GM23338 (cell line): ENCODE measurements around the gene BCL2A1. TPM values are rescaled to one million over a fixed set of nuclear protein-coding genes. Genes with fewer than 3 reads are reported as not detected.
"Not testable (repeated sequence)": the region's sequence is repeated elsewhere in the genome, so short reads cannot be mapped to it uniquely, and the experiment has no call there.

Source experiments
- ATAC-seq: fragments of 200-7000 bp; cut with Tn5 transposase; 3 replicates; pipeline ENCODE4 v1.9.1; 2020
- DNase-seq: peaks from one replicate; pipeline ENCODE4 v3.0.0-alpha.2; 2015; ENCODE audit warnings: low spot score
- H2AFZ ChIP-seq: fragments of 200-600 bp; sonication (generic); 2 replicates; pipeline ENCODE4 v1.8.0; 2016; ENCODE audit warnings: antibody characterized with exemption, mild to moderate bottlenecking, moderate library complexity
- H3F3A ChIP-seq: fragments of 200-600 bp; sonication (generic); replicated peaks from 2 replicates; pipeline ENCODE4 v1.8.0; 2017; ENCODE audit warnings: antibody characterized with exemption, mixed run types, low read depth
- H3K27ac ChIP-seq: fragments of 200-600 bp; sonication (generic); 2 replicates; pipeline ENCODE4 v1.6.1; 2016; ENCODE audit warnings: low read depth
- H3K27me3 ChIP-seq: fragments of 200-600 bp; sonication (generic); 2 replicates; pipeline ENCODE4 v1.8.0; 2016; ENCODE audit warnings: mild to moderate bottlenecking, mixed run types, moderate library complexity; ENCODE audit not compliant: insufficient read depth
- H3K36me3 ChIP-seq: fragments of 200-600 bp; sonication (generic); 2 replicates; pipeline ENCODE4 v1.8.0; 2016; ENCODE audit warnings: mild to moderate bottlenecking; ENCODE audit not compliant: insufficient read depth
- H3K4me1 ChIP-seq: fragments of 200-600 bp; sonication (generic); 2 replicates; pipeline ENCODE4 v1.8.0; 2016; ENCODE audit warnings: mild to moderate bottlenecking, moderate library complexity; ENCODE audit not compliant: insufficient read depth
- H3K4me2 ChIP-seq: fragments of 200-600 bp; sonication (generic); 2 replicates; pipeline ENCODE4 v1.7.1; 2017; ENCODE audit warnings: mixed run types
- H3K4me3 ChIP-seq: fragments of 200-600 bp; sonication (generic); 2 replicates; pipeline ENCODE4 v1.6.1; 2016; ENCODE audit warnings: mixed run types
- H3K79me2 ChIP-seq: fragments of 200-600 bp; sonication (generic); replicated peaks from 2 replicates; pipeline ENCODE4 v1.8.0; 2017; ENCODE audit warnings: mild to moderate bottlenecking; ENCODE audit not compliant: insufficient read depth
- H3K9me2 ChIP-seq: fragments of 200-600 bp; sonication (generic); 2 replicates; pipeline ENCODE4 v1.8.0; 2017; ENCODE audit not compliant: insufficient read depth
- H4K20me1 ChIP-seq: fragments of 200-600 bp; sonication (generic); replicated peaks from 2 replicates; pipeline ENCODE4 v1.8.0; 2017; ENCODE audit warnings: mild to moderate bottlenecking; ENCODE audit not compliant: insufficient read depth
- H3K27ac Mint-ChIP-seq: 2 replicates; pipeline ENCODE4 v1.8.0; 2020; ENCODE audit warnings: inconsistent platforms, mild to moderate bottlenecking, moderate library complexity, mixed read lengths
- H3K27me3 Mint-ChIP-seq: 3 replicates; pipeline ENCODE4 v1.8.0; 2022; ENCODE audit warnings: low read depth, mild to moderate bottlenecking, moderate library complexity, mixed read lengths, inconsistent platforms; ENCODE audit not compliant: insufficient read depth, poor library complexity
- H3K36me3 Mint-ChIP-seq: 3 replicates; pipeline ENCODE4 v1.8.0; 2021; ENCODE audit warnings: low read depth, mild to moderate bottlenecking, inconsistent platforms, moderate library complexity, mixed read lengths
- H3K4me1 Mint-ChIP-seq: 3 replicates; pipeline ENCODE4 v1.8.0; 2020; ENCODE audit warnings: mild to moderate bottlenecking, inconsistent platforms, mixed read lengths
- H3K4me3 Mint-ChIP-seq: 3 replicates; pipeline ENCODE4 v1.8.0; 2021; ENCODE audit warnings: moderate library complexity, mild to moderate bottlenecking, inconsistent platforms, mixed read lengths
- H3K9me3 Mint-ChIP-seq: 3 replicates; pipeline ENCODE4 v1.8.0; 2020; ENCODE audit warnings: moderate library complexity, mild to moderate bottlenecking, inconsistent platforms, mixed read lengths
- CREB1 ChIP-seq: fragments of 250-450 bp; sonication (Bioruptor Pico); IDR thresholded peaks from 2 replicates; pipeline ENCODE4 v1.5.0; 2020; ENCODE audit warnings: low read depth, mild to moderate bottlenecking, moderate library complexity
- EZH2 ChIP-seq: fragments of 200-600 bp; sonication (generic); IDR thresholded peaks from one replicate; pipeline ENCODE4 v1.8.0; 2017; ENCODE audit warnings: antibody characterized with exemption, mild to moderate bottlenecking, low read depth; ENCODE audit not compliant: unreplicated experiment
- NANOG ChIP-seq: IDR thresholded peaks from 2 replicates; pipeline ENCODE4 v1.6.1; 2016; ENCODE audit warnings: antibody characterized with exemption, borderline replicate concordance
- ZNF114 ChIP-seq: fragments of 250-450 bp; sonication (Bioruptor Pico); IDR thresholded peaks from 2 replicates; pipeline ENCODE4 v1.5.0; 2020; ENCODE audit warnings: mild to moderate bottlenecking, moderate library complexity
- polyA plus RNA-seq: library from polyadenylated mRNA; unstranded; fragments of >200 nt; fragmentation: Nextera tagmentation; extraction: Ambion mirVana; gene quantifications from 2 replicates; pipeline ENCODE4 v1.2.1, GENCODE V29; 2016
- total RNA-seq: library from RNA; depleted of rRNA; stranded (reverse); fragments of >200 nt; shearing (Covaris generic); gene quantifications from 2 replicates; pipeline ENCODE4 v1.2.3, GENCODE V29; 2014
- TF ChIP-seq, protein P1 (sequence below): fragments of 250-450 bp; sonication (Bioruptor Pico); IDR thresholded peaks from 2 replicates; pipeline ENCODE4 v1.5.0; 2020; ENCODE audit warnings: mild to moderate bottlenecking, moderate library complexity
- TF ChIP-seq, protein P2 (sequence below): IDR thresholded peaks from 2 replicates; pipeline ENCODE4 v1.6.1; 2016; ENCODE audit warnings: antibody characterized with exemption

BCL2A1 gene
- total and polyA plus RNA-seq, 2 experiments from 2014 or later: not detected

DNA sequence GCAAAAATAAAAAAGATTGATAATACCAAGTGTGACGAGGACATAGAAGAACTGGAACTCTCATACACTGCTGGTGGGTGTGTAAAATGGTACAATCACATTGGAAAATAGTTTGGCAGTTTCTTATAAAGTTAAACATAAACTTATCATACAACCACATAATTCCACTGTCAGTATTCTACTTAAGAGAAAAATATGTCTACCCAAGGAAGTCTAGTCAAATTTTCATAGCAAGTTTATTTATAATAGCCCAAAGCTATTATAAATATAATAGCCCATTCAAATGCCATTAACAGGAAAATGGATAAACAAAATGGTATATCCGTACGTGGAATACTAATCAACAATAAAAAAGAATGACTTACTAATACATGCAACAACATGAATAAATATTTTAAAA lies 40.6 kb upstream of the BCL2A1 start (continued):
- TF ChIP-seq EZH2 (no peak), CREB1 (CRISPR knock-in tag) (no peak), NANOG (no peak)

DNA sequence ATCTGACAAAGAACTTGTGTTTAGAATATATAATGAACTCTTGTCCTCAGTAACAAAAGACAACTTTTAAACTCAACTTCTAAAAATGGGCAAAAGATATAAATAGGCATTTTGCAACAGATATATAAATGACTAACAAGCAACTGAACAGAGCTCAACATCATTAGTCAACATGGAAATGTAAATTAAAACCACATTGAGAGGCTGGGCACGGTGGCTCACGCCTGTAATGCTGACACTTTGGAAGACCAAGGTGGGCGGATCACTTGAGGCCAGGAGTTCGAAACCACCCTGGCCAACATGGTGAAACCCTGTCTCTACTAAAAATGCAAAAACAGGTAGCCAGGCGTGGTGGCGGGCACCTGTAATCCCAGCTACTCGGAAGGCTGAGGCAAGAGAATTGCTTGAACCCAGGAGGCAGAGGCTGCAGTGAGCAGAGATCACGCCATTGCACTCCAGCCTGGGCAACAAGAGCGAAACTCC lies 40.1 kb upstream of the BCL2A1 start:
- DNase-seq, H3K27me3 Mint-ChIP-seq, H2AFZ ChIP-seq, H3F3A ChIP-seq, H3K4me1 Mint-ChIP-seq, H3K36me3 Mint-ChIP-seq, H3K36me3 ChIP-seq, H4K20me1 ChIP-seq, H3K27ac Mint-ChIP-seq, H3K27ac ChIP-seq, H3K9me2 ChIP-seq, H3K4me3 ChIP-seq, H3K4me3 Mint-ChIP-seq, H3K79me2 ChIP-seq, H3K9me3 Mint-ChIP-seq, ATAC-seq, H3K4me1 ChIP-seq, H3K4me2 ChIP-seq, H3K27me3 ChIP-seq: not testable (repeated sequence)

- Histone ChIP-seq H3K27ac (no peak overlapping the region), H3K27me3 (no peaks in the 10 kb centered on the region), H3K4me3 (no peak overlapping the region), H4K20me1 (no peaks in the 10 kb centered on the region), H3K4me2 (no peak overlapping the region), H2AFZ (no peak overlapping the region), H3K4me1 (no peaks in the 10 kb centered on the region; the same call in 1 of the 2 replicates), H3K79me2 (no peaks in the 10 kb centered on the region), H3F3A (peaks cover 4% of the 10 kb centered on the region; the same call in 1 of the 2 replicates), H3K36me3 (no peaks in the 10 kb centered on the region), H3K9me2 (no peaks in the 10 kb centered on the region)
- H3K4me3 Mint-ChIP-seq: no peak overlapping the region
- DNase-seq: no peak
- H3K9me3 Mint-ChIP-seq: no peaks in the 10 kb centered on the region
- H3K27me3 Mint-ChIP-seq: no peaks in the 10 kb centered on the region
- no peak for ATAC-seq
- H3K36me3 Mint-ChIP-seq: no peaks in the 10 kb centered on the region
- no peak for TF ChIP-seq EZH2
- H3K27ac Mint-ChIP-seq: no peak overlapping the region
- no peaks in the 10 kb centered on the region; the same call in 2 of the 3 replicates for H3K4me1 Mint-ChIP-seq
Measured at GRCh38 chr15:80010131-80010673, 39.2 kb upstream of the BCL2A1 start.

DNA sequence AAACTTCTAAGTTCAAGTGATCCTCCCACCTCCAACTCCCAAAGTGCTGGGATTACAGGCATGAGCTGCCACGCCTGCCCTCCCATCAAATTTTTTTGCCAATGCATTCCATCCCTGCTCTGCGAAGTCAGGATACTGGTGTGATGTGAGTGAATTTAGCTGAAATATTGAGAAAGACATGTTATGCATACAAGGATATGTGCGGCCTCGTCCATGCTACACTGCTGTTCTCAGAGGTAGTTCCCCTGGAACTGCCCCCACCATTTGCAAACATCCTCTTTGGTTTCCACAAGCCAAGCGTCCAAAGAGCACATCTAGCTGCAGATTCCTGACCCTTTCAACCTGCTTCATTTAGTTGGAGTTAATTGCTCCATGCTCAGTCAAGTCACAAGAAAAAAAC lies 36.5 kb upstream of the BCL2A1 start:
- Histone ChIP-seq H3K9me2 (no peaks in the 10 kb centered on the region), H3K27ac (no peak overlapping the region), H3K36me3 (no peaks in the 10 kb centered on the region), H3K79me2 (no peaks in the 10 kb centered on the region), H3K4me2 (no peak overlapping the region), H3K27me3 (no peaks in the 10 kb centered on the region), H3K4me1 (no peaks in the 10 kb centered on the region; the same call in 1 of the 2 replicates), H3F3A (peaks cover 8% of the 10 kb centered on the region), H3K4me3 (no peak overlapping the region), H2AFZ (peak overlapping the region; percentile 66; the same call in 1 of the 2 replicates), H4K20me1 (no peaks in the 10 kb centered on the region)
- H3K4me3 Mint-ChIP-seq: no peak overlapping the region
- H3K4me1 Mint-ChIP-seq: no peaks in the 10 kb centered on the region; the same call in 2 of the 3 replicates
- no peak for DNase-seq
- H3K27ac Mint-ChIP-seq: no peak overlapping the region
- H3K36me3 Mint-ChIP-seq: no peaks in the 10 kb centered on the region; the same call in 2 of the 3 replicates
- peaks cover 4% of the 10 kb centered on the region; the same call in 1 of the 3 replicates for H3K9me3 Mint-ChIP-seq
- H3K27me3 Mint-ChIP-seq: peaks cover 5% of the 10 kb centered on the region
- no peak for ATAC-seq
- TF ChIP-seq, protein P1, sequence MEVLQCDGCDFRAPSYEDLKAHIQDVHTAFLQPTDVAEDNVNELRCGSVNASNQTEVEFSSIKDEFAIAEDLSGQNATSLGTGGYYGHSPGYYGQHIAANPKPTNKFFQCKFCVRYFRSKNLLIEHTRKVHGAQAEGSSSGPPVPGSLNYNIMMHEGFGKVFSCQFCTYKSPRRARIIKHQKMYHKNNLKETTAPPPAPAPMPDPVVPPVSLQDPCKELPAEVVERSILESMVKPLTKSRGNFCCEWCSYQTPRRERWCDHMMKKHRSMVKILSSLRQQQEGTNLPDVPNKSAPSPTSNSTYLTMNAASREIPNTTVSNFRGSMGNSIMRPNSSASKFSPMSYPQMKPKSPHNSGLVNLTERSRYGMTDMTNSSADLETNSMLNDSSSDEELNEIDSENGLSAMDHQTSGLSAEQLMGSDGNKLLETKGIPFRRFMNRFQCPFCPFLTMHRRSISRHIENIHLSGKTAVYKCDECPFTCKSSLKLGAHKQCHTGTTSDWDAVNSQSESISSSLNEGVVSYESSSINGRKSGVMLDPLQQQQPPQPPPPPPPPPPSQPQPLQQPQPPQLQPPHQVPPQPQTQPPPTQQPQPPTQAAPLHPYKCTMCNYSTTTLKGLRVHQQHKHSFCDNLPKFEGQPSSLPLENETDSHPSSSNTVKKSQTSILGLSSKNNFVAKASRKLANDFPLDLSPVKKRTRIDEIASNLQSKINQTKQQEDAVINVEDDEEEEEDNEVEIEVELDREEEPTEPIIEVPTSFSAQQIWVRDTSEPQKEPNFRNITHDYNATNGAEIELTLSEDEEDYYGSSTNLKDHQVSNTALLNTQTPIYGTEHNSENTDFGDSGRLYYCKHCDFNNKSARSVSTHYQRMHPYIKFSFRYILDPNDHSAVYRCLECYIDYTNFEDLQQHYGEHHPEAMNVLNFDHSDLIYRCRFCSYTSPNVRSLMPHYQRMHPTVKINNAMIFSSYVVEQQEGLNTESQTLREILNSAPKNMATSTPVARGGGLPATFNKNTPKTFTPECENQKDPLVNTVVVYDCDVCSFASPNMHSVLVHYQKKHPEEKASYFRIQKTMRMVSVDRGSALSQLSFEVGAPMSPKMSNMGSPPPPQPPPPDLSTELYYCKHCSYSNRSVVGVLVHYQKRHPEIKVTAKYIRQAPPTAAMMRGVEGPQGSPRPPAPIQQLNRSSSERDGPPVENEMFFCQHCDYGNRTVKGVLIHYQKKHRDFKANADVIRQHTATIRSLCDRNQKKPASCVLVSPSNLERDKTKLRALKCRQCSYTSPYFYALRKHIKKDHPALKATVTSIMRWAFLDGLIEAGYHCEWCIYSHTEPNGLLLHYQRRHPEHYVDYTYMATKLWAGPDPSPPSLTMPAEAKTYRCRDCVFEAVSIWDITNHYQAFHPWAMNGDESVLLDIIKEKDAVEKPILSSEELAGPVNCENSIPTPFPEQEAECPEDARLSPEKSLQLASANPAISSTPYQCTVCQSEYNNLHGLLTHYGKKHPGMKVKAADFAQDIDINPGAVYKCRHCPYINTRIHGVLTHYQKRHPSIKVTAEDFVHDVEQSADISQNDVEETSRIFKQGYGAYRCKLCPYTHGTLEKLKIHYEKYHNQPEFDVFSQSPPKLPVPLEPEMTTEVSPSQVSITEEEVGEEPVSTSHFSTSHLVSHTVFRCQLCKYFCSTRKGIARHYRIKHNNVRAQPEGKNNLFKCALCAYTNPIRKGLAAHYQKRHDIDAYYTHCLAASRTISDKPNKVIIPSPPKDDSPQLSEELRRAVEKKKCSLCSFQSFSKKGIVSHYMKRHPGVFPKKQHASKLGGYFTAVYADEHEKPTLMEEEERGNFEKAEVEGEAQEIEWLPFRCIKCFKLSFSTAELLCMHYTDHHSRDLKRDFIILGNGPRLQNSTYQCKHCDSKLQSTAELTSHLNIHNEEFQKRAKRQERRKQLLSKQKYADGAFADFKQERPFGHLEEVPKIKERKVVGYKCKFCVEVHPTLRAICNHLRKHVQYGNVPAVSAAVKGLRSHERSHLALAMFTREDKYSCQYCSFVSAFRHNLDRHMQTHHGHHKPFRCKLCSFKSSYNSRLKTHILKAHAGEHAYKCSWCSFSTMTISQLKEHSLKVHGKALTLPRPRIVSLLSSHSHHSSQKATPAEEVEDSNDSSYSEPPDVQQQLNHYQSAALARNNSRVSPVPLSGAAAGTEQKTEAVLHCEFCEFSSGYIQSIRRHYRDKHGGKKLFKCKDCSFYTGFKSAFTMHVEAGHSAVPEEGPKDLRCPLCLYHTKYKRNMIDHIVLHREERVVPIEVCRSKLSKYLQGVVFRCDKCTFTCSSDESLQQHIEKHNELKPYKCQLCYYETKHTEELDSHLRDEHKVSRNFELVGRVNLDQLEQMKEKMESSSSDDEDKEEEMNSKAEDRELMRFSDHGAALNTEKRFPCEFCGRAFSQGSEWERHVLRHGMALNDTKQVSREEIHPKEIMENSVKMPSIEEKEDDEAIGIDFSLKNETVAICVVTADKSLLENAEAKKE (CRISPR knock-in tag): no peak
- TF ChIP-seq EZH2 (no peak), ZNF114 (CRISPR knock-in tag) (no peak), NANOG (no peak)
- TF ChIP-seq, protein P2, sequence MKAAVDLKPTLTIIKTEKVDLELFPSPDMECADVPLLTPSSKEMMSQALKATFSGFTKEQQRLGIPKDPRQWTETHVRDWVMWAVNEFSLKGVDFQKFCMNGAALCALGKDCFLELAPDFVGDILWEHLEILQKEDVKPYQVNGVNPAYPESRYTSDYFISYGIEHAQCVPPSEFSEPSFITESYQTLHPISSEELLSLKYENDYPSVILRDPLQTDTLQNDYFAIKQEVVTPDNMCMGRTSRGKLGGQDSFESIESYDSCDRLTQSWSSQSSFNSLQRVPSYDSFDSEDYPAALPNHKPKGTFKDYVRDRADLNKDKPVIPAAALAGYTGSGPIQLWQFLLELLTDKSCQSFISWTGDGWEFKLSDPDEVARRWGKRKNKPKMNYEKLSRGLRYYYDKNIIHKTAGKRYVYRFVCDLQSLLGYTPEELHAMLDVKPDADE: no peak
